Stimulated activated CD8-positive, alpha-beta memory T cell treated with anti-CD3 and anti-CD28 coated beads, Interleukin-15, amount 100 ng/mL, for 4 hours (primary cell): ENCODE results near the gene FUT4.
"Not testable (repeated sequence)": the region's sequence is repeated elsewhere in the genome, so short reads cannot be mapped to it uniquely, and the experiment has no call there.

Experiments used
- DNase-seq, 2 donors: peaks; one replicate each; pipeline ENCODE4 v3.0.0-alpha.2; 2020; ENCODE audit warnings: low read depth in 2 of 2

FUT4 gene

DNA sequence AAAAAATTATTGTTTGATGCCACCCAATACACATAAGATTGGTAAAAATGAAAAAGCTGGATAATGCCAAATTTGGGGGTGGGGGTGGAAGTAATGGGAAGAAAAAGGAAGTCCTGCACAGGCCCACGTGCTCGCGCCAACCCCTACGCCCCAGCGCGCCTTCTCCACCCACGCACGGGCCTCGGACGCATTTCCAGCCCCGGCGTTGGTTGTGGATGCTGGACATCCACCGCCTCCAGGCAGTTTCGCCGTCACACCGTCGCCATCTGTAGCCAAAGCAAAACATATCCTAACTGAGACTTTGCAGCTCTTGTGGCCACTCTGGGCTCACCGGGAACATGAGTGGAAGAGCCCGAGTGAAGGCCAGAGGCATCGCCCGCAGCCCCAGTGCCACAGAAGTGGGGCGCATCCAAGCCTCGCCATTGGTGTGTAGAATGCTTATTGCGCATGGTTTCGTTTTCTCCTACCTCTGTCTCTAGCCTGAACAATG, 23.5 kb downstream of the FUT4 start, which contains the start of gene PIWIL4:
PIWIL4 (plus strand) TSS at position 188 of the 490 bp plus-strand sequence; CDS start at position 339, 151 bp downstream.
- DNase-seq = no peak

DNA sequence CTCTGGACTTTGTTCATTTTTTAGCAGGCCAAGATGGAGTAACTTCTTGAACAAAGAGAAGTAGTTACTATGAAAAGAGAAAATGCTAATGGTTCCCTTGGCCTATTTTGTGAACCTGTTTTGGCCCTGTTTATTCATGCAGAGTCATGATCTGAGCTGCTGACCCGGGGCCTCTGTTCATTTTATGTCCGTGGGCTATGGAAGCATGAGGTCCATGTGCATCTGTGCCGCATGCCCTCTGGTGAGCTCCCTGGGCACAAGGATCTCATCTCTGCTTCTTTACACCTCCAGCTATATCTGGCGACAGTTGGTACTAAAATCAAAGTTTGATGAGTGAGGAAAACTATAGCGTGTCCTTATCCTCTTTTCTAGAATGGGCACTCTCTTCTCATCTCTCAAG, 24.5 kb downstream of the FUT4 start:
- DNase-seq = no peak

- DNase-seq = no peak
Measured at GRCh38 chr11:94568717-94569116, 25.0 kb downstream of the FUT4 start.

DNA sequence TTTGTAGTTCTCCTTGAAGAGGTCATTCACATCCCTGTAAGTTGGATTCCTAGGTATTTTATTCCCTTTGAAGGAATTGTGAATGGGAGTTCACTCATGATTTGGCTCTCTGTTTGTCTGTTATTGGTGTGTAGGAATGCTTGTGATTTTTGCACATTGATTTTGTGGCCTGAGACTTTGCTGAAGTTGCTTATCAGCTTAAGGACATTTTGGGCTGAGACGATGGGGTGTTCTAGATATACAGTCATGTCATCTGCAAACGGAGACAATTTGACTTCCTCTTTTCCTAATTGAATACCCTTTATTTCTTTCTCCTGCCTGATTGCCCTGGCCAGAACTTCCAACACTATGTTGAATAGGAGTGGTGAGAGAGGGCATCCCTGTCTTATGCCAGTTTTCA, 29.3 kb downstream of the FUT4 start:
- DNase-seq = not testable (repeated sequence)

DNA sequence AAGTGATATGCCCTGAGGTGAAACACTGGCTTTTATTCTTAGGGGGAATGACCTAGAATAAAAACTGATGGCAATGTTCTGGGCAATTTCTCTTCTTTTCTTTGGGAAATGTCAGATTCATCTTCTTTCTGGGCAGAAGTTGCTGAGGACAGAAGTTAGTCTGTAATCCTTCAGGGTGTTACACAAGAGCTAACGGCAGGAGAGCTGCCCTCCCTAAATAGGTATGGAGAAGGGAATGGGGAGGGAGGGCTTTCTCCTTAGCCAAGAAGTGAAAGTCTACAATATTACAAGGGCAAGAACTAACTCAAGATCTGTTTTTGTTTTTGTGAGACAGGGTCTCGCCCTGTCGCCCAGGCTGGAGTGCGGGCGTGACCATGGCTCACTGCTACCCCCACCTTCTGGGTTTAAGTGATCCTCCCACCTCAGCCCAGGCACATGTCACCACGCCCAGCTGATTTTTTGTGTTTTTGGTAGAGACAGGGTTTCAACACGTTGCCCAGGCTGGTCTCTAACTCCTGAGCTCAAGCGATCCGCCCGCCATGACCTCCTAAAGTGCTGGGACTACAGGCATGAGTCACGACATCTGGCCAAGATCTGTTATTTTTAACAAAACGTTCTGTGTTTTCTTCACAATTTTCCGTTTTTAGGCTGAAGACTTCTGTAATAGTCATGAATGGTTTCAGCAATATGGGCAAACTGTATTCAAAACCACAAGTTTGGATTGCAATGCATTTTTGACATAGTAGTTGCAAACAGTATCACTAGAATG, 30.7 kb downstream of the FUT4 start:
- DNase-seq = no peak

- no peak for DNase-seq
Measured at GRCh38 chr11:94576306-94576705, 32.6 kb downstream of the FUT4 start.

- DNase-seq = no peak
Measured at GRCh38 chr11:94577841-94578240, 34.1 kb downstream of the FUT4 start.

GRCh38 chr11:94581926-94582325, 38.2 kb downstream of the FUT4 start:
- no peak for DNase-seq

DNA sequence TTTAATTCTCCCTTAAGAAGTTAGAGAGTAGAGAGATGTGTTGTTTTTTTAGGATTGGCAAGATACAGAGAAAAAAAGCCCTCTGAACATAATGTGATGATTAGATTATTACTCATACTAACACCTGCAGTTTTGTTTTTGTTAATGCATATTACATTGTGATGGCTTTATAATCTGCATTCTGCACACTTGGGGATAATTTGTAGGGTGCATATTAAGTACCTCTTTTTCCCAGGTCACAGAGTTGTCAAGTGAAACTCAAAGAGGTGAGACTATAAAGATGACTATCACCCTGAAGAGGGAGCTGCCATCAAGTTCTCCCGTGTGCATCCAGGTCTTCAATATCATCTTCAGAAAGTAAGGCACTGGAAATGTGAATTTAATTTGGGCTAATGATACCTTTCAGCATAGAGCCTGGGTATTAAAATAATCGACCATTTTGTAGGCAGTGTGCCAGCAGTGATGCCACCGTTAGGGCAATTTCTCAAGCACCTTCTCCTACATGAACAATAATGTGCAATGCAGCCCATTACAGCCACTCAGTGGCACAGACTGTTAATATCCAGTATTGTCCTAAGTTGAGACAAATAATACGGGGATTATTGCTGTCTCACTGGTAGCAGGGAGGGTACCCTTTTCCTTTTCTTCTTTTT, 39.6 kb downstream of the FUT4 start:
- DNase-seq = no peak

GRCh38 chr11:94583866-94584500, 40.3 kb downstream of the FUT4 start:
- no peak for DNase-seq

- DNase-seq = no peak
Measured at GRCh38 chr11:94584978-94585377, 41.3 kb downstream of the FUT4 start.

GRCh38 chr11:94585399-94585798, 41.7 kb downstream of the FUT4 start:
- DNase-seq = no peak

- DNase-seq = no peak
Measured at GRCh38 chr11:94586546-94586945, 42.8 kb downstream of the FUT4 start.

GRCh38 chr11:94586978-94587377, 43.3 kb downstream of the FUT4 start:
- no peak for DNase-seq

DNA sequence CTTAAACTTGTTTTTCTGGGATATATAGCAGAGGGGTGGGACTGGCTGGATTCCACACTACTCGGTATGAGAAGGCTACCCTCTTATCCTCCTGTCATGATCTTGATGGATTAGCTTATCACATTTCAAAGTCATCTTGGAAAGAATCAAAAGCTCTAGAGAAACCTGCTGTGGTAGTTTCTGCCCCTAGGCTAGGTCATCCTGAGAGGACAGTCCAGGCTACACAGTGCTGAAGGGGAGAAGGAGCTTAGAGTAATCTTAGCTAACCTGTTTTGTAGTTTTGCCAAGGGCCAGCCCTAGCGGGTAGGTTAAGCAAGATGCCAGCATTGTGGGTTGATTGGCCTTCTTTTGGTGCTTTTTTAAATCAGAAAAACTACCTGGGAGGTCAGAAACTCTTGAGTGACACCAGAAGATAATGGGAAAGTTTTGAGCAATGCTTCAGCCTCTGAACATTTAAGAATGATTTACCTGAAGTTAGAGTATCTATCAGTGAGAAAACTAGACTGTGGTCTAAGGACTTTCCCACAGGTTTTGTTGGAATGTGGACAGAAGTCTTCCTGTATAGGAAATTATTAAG, 44.7 kb downstream of the FUT4 start:
- DNase-seq = no peak

DNA sequence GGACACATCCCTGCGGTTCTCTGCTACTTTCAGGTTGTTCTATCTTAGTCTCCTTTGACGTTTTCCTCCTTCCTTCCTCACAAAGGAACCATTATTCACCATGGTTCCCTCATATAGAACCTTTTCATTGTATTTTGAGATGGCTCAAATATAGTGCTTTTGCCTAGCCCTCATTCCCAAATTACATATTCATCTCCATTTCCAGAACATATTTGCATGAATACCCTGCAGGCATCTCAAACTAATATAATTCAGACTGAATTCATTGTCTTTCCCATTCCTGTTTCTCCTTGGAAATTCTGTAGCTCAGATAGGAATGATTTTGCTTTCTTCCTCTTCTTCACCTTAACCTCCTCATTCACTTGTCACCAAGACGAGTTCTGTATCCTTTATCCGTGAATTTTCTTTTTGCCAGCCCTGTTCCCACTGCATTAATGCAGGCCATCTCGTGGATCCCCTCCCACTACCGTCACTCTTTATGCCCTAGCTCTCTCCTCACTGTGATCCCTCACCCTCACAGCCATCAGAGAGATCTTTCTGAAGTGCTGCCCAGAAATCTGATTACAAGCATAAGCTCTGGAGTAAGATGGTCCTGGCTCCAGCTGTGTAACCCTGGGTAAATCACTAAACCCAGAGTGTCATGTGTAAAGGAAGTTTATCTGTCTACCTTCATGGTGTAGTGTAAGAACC, 46.8 kb downstream of the FUT4 start:
- no peak for DNase-seq

DNA sequence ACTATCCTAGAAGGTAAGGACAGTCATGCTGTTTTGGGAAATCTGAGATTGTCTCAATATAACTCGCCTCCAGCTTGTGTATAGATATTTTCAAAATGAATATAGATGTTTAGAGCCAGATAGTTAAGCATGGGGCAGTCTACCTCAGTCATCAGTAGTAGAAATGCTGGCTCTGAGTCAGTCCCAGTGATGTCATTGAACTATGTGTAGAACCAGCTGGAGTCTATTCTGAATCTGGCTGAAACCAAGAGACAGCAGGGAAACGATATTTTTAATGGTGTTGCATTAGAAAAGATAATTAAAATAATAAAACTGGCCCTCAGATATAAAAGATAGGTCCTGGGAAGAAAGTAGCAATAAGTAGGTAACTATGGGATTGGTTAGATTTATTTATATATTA, 49.3 kb downstream of the FUT4 start:
- DNase-seq = no peak

DNA sequence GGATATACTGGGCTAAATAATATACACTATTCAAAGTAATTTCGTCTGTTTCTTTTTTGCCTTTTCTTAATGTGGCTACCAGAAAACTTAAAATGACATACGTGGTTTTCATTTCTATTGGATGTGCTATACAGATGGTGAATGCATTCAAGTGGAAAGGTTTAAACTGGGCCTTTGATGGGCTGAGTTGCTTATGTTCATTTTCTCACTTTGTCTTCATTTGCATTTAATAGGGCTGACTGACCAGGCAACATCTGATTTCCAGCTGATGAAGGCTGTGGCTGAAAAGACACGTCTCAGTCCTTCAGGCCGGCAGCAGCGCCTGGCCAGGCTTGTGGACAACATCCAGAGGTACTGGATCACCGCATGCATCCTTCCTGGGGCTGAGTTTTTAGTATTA, 51.4 kb downstream of the FUT4 start:
- DNase-seq = no peak

- DNase-seq = no peak
Measured at GRCh38 chr11:94597896-94598295, 54.2 kb downstream of the FUT4 start.
